Measurements from ENCODE around the gene ADGRG3.

DNA sequence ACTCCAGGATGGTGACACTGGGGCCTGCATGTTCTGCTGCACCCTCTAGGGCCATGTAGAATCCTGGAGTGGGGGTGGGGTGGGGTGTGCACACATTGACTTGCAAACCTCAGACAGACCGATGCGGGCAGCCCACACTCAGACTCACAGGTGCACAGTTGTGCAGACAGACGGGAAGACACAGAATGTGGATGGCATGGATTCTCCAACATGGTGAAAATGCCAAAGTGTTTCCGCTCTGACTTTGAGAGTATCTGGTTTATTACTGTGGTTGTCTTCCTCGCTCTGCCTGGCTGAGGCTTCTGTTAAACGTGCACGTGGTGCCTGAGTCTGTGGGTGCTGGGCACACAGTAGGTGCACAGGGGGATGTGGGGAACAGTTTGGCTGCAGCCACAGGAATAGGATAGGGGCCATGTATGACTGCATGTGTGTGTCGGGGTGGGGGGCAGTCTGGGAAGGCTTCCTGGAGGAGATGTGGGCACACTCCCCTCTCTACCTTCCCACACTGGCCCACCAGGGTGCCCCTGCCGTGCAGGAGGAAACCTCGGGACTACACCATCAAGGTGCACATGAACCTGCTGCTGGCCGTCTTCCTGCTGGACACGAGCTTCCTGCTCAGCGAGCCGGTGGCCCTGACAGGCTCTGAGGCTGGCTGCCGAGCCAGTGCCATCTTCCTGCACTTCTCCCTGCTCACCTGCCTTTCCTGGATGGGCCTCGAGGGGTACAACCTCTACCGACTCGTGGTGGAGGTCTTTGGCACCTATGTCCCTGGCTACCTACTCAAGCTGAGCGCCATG, 9.0 kb upstream of the ADGRG3 start:
- no peak for TF ChIP-seq EZH2 (IDR thresholded peaks at IDR 0.05; ENCODE audit: borderline replicate concordance)
- TF ChIP-seq CTCF (IDR thresholded peaks at IDR 0.05; ENCODE audit: poor library complexity) = no peak
- no peak for TF ChIP-seq EZH2phosphoT487 (IDR thresholded peaks at IDR 0.05; ENCODE audit: low read depth, severe bottlenecking, unreplicated experiment)
